Activated CD4-positive, alpha-beta T cell treated with anti-CD3 and anti-CD28 coated beads for 1 hour (primary cell): ENCODE results near the gene RET.
"Not testable (repeated sequence)": the region's sequence is repeated elsewhere in the genome, so short reads cannot be mapped to it uniquely, and the experiment has no call there.

Source experiments
- DNase-seq: peaks from one replicate; pipeline ENCODE4 v3.0.0-alpha.2; 2020

Gene RET

GRCh38 chr10:43138021-43138756 lies 61.3 kb downstream of the RET start, which contains the start of gene CSGALNACT2:
CSGALNACT2 (plus strand) TSS chr10:43138445; CDS start chr10:43155150, 16,705 bp downstream.
- peak; percentile 80 for DNase-seq

- peak; percentile 44 for DNase-seq
Observed at GRCh38 chr10:43138757-43139241, 61.9 kb downstream of the RET start.

GRCh38 chr10:43141421-43141820 lies 64.6 kb downstream of the RET start:
- DNase-seq = no peak

- no peak for DNase-seq
Observed at GRCh38 chr10:43145311-43145710, 68.4 kb downstream of the RET start.

- not testable (repeated sequence) for DNase-seq
Observed at GRCh38 chr10:43145936-43146335, 69.1 kb downstream of the RET start.

- no peak for DNase-seq
Observed at GRCh38 chr10:43151371-43151770, 74.5 kb downstream of the RET start.

GRCh38 chr10:43153901-43154300 lies 77.0 kb downstream of the RET start:
- DNase-seq = no peak

GRCh38 chr10:43155221-43155620 lies 78.4 kb downstream of the RET start:
- no peak for DNase-seq

GRCh38 chr10:43155741-43156140 lies 78.9 kb downstream of the RET start:
- no peak for DNase-seq

- no peak for DNase-seq
Observed at GRCh38 chr10:43156590-43157341, 79.9 kb downstream of the RET start.

GRCh38 chr10:43158636-43159035 lies 81.8 kb downstream of the RET start:
- no peak for DNase-seq

- no peak for DNase-seq
Observed at GRCh38 chr10:43160046-43160920, 83.4 kb downstream of the RET start.

- no peak for DNase-seq
Observed at GRCh38 chr10:43160921-43161255, 84.0 kb downstream of the RET start.

- DNase-seq = no peak
Observed at GRCh38 chr10:43162604-43163003, 85.7 kb downstream of the RET start.

- no peak for DNase-seq
Observed at GRCh38 chr10:43166207-43166879, 89.5 kb downstream of the RET start.

- no peak for DNase-seq
Observed at GRCh38 chr10:43166880-43167497, 90.1 kb downstream of the RET start.

- no peak for DNase-seq
Observed at GRCh38 chr10:43167498-43167889, 90.6 kb downstream of the RET start.

- no peak for DNase-seq
Observed at GRCh38 chr10:43170491-43170890, 93.6 kb downstream of the RET start.

GRCh38 chr10:43172645-43173044 lies 95.8 kb downstream of the RET start:
- DNase-seq = no peak

- no peak for DNase-seq
Observed at GRCh38 chr10:43173120-43173519, 96.3 kb downstream of the RET start.

- no peak for DNase-seq
Observed at GRCh38 chr10:43174969-43175368, 98.1 kb downstream of the RET start.

- DNase-seq = no peak
Observed at GRCh38 chr10:43176271-43176670, 99.4 kb downstream of the RET start.
